ENCODE results near the gene SPATA6L. TPM values are rescaled to one million over a fixed set of nuclear protein-coding genes. Genes with fewer than 3 reads are reported as not detected.

The SPATA6L gene
- total and polyA plus RNA-seq, 10 of the 15 experiments (the other 5 are each of a cell fraction or from before 2014, with no cell fraction given): 0.37 to 1.6 (median 0.91) TPM

DNA sequence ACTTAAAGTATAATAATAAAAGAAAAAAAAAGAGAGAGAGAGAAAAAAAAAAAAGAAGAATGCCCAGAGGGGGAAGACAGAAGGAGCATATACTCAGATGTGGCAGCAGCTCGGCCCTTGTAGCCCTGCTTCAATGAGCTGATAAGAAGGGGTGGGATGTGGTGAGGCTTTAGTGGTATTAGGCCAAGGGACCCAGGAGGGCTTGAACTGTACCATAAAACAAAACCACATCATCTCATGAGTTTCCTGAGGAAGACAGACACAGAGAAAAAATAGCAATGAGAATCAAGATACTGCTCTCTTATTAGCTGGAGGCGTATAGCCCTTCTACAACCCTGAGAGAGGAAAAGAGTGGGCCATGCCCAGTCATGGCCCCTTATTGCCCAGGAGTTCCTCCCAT, 103.2 kb downstream of the SPATA6L start:
- FAIRE-seq (no peak), ATAC-seq (no peak), DNase-seq (ENCODE audit: low read depth, low spot score) (no peak)
- ChIA-PET SMC1A (ENCODE audit: uncharacterized antibody, unreplicated experiment) (interaction anchor here (0.8 kb wide), 1 partner anchor 34 kb away, joined by 3 read pairs; no protein-coding TSS in a partner anchor), CTCF (no interaction called here), RAD21 (ENCODE audit: unreplicated experiment) (interaction anchor here (0.7 kb wide), 1 partner anchor 226 kb away, joined by 3 read pairs; no protein-coding TSS in a partner anchor), POLR2A (no interaction called here)
- Histone ChIP-seq H4K20me1 (ENCODE audit: control insufficient read depth, insufficient read depth) (no peaks in the 10 kb centered on the region), H3K4me1 (ENCODE audit: control insufficient read depth, insufficient read depth, low read length) (peaks cover 15% of the 10 kb centered on the region), H3K27ac (ENCODE audit: control insufficient read depth, insufficient read depth) (no peak overlapping the region), H3K4me2 (ENCODE audit: control insufficient read depth, insufficient read depth) (no peak overlapping the region), H3K27me3 (replicated peaks in 1 of 2; ENCODE audit: control insufficient read depth in 2 of 2, insufficient read depth in 2 of 2, low read length in 1 of 2) (no peaks in the 10 kb centered on the region), H3K9me3 (replicated peaks; ENCODE audit: control insufficient read depth, insufficient read depth, low read length) (no peaks in the 10 kb centered on the region), H3K79me2 (ENCODE audit: control insufficient read depth, insufficient read depth, low read length) (no peaks in the 10 kb centered on the region), H2AFZ (ENCODE audit: control insufficient read depth, low read depth, low read length) (no peak overlapping the region), H3K9ac (ENCODE audit: control insufficient read depth, insufficient read depth, low read length) (no peak overlapping the region), H3K36me3 (ENCODE audit: control insufficient read depth in 2 of 2, insufficient read depth in 2 of 2, low read length in 1 of 2) (peaks cover 2 to 11% of the 10 kb centered on the region in 2 experiments; a peak in 1 of 4 replicates), H3K4me3 (no peak overlapping the region)
- 42% methylated on average over 2 of the region's 2 CpGs for WGBS (ENCODE audit: insufficient coverage, insufficient replicate concordance, low lambda C conversion rate, missing lambda C conversion rate)
- in situ Hi-C loops (cut with MboI): no loop called here
- intact Hi-C loops (cut with micrococcal nuclease; ENCODE audit: unreplicated experiment): no loop called here
- TF ChIP-seq RUNX3 (IDR thresholded peaks at IDR 0.05; ENCODE audit: low read length): 0 out of 2 replicates have a peak, but pooled peaks have one; percentile 21
- no peak for TF ChIP-seq PML (IDR thresholded peaks at IDR 0.05; ENCODE audit: low read length)
- no TSS peak for BruUV-seq (replicated peaks)

DNA sequence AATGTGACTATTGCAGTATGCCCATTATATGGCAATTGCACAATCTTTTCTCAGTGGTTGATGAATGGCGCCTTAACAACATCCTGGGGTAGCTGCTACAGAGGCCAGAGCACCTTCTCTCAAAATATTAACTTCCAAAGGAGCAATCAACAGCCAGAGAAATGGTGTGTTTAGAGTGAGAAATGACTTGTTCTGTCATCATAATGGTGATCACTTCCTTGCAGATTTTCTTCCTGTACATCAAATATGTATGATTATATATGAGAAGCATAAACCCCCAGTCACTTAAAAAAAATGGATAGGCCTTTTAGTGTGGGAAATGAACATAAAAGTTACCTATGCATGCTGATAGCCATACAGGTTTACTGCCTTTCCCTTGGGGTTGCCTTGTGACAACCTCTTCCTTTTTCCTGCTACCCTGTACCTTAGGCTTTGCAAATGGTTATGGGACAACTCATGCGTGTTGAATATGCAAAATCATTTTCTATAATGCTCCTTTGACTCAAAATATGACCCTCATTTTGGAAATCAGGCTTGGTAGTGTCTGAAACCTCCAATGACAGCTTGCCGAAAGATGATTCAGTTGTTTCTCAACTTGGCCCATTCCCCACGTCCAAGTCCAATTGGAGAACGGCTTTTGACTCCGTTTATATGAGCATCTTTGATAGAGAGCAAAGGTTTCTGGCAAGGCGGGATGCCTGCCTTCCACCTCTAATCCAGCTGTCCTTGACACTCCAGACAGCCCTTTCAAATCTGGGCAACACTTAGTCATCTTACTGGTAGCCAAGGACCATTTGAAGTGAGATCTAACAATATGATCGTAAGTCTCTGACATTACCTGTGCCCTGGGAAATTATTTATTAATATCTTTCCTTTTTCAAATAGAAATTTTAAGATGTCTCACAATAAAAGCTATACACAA, 106.8 kb downstream of the SPATA6L start:
- Histone ChIP-seq H3K9me3 (replicated peaks; ENCODE audit: control insufficient read depth, insufficient read depth, low read length) (no peaks in the 10 kb centered on the region), H3K27me3 (replicated peaks in 1 of 2; ENCODE audit: control insufficient read depth in 2 of 2, insufficient read depth in 2 of 2, low read length in 1 of 2) (no peaks in the 10 kb centered on the region), H2AFZ (ENCODE audit: control insufficient read depth, low read depth, low read length) (peak overlapping the region; percentile 62), H3K9ac (ENCODE audit: control insufficient read depth, insufficient read depth, low read length) (no peak overlapping the region), H3K4me2 (ENCODE audit: control insufficient read depth, insufficient read depth) (peak overlapping the region; percentile 61), H3K27ac (ENCODE audit: control insufficient read depth, insufficient read depth) (peak overlapping the region; percentile 81), H3K4me3 (no peak overlapping the region), H3K4me1 (ENCODE audit: control insufficient read depth, insufficient read depth, low read length) (peaks cover 15% of the 10 kb centered on the region), H3K36me3 (ENCODE audit: control insufficient read depth in 2 of 2, insufficient read depth in 2 of 2, low read length in 1 of 2) (peaks cover 0 to 2% of the 10 kb centered on the region in 2 experiments; a peak in 2 of 4 replicates), H3K79me2 (ENCODE audit: control insufficient read depth, insufficient read depth, low read length) (no peaks in the 10 kb centered on the region), H4K20me1 (ENCODE audit: control insufficient read depth, insufficient read depth) (no peaks in the 10 kb centered on the region)
- POLR2A ChIA-PET: interaction anchor here (0.6 kb wide), 1 partner anchor 186 kb away, joined by 4 read pairs; no protein-coding TSS in a partner anchor
- SMC1A ChIA-PET (ENCODE audit: uncharacterized antibody, unreplicated experiment): interaction anchor here (0.9 to 3.6 kb wide), 5 partner anchors 8 to 137 kb away, joined by 3 to 21 read pairs (median 5); no protein-coding TSS in a partner anchor
- ATAC-seq (peak; percentile 93), FAIRE-seq (peak; percentile 93), DNase-seq (ENCODE audit: low read depth, low spot score) (peak; percentile 69)
- in situ Hi-C loops (cut with MboI) (no loop called here), intact Hi-C loops (cut with micrococcal nuclease; ENCODE audit: unreplicated experiment) (loop anchor here (2.0 kb wide), 1 partner anchor 67 kb away; no protein-coding TSS in a partner anchor)
- RAD21 ChIA-PET (ENCODE audit: unreplicated experiment): interaction anchor here (1.2 kb wide), 1 partner anchor 67 kb away, joined by 4 read pairs; no protein-coding TSS in a partner anchor
- no TSS peak for BruUV-seq (replicated peaks)
- CTCF ChIA-PET: interaction anchor here (1.0 to 2.5 kb wide), 6 partner anchors 10 to 189 kb away, joined by 3 to 9 read pairs (median 3); no protein-coding TSS in a partner anchor
- WGBS (ENCODE audit: insufficient coverage, insufficient replicate concordance, low lambda C conversion rate, missing lambda C conversion rate): 11% methylated on average over 8 of the region's 8 CpGs
- TF ChIP-seq TCF7 (IDR thresholded peaks at IDR 0.05; ENCODE audit: borderline replicate concordance) (no peak), MYC (IDR thresholded peaks at IDR 0.05; ENCODE audit: insufficient read depth, insufficient read length, insufficient replicate concordance, low read length, severe bottlenecking) (no peak), CHD2 (IDR thresholded peaks at IDR 0.05; ENCODE audit: borderline replicate concordance, low read depth, low read length) (no peak), SIX5 (IDR thresholded peaks at IDR 0.05; ENCODE audit: low read depth, low read length, severe bottlenecking) (no peak), EZH2 (IDR thresholded peaks at IDR 0.05; ENCODE audit: borderline replicate concordance, control insufficient read depth, low read depth, low read length) (no peak), TCF3 (IDR thresholded peaks at IDR 0.05; ENCODE audit: borderline replicate concordance, insufficient read depth, low read depth, low read length) (no peak), CBX3 (IDR thresholded peaks at IDR 0.05; ENCODE audit: borderline replicate concordance, low read depth) (no peak), BRCA1 (IDR thresholded peaks at IDR 0.05; ENCODE audit: low read depth, low read length) (no peak), TCF12 (IDR thresholded peaks at IDR 0.05; ENCODE audit: low read depth, low read length) (no peak), SREBF2 (IDR thresholded peaks at IDR 0.05; ENCODE audit: low read length) (no peak), HDAC6 (IDR thresholded peaks at IDR 0.05; ENCODE audit: unreplicated experiment) (no peak), HDAC2 (IDR thresholded peaks at IDR 0.05) (no peak), CBX5 (IDR thresholded peaks at IDR 0.05; ENCODE audit: low read depth) (no peak), TARDBP (IDR thresholded peaks at IDR 0.05; ENCODE audit: borderline replicate concordance) (no peak), SRF (IDR thresholded peaks at IDR 0.05; ENCODE audit: low read depth in 2 of 2, low read length in 2 of 2) (no peak), KAT2A (conservative IDR thresholded peaks at IDR 0.05; ENCODE audit: control insufficient read depth, low read depth, low read length) (no peak)

Data from GM12878 (cell line).